Neutrophil (primary cell): ENCODE data around the gene ZNF148.

Experiments
- H3K27ac ChIP-seq: fragments of 200-600 bp; sonication (generic); 2 replicates; pipeline ENCODE4 v1.5.1; 2016; ENCODE audit warnings: mild to moderate bottlenecking, moderate library complexity
- H3K27me3 ChIP-seq: fragments of 200-600 bp; sonication (generic); 2 replicates; pipeline ENCODE4 v1.6.0; 2016; ENCODE audit warnings: mild to moderate bottlenecking
- H3K36me3 ChIP-seq: fragments of 200-600 bp; sonication (generic); 2 replicates; pipeline ENCODE4 v1.5.1; 2017
- H3K4me1 ChIP-seq, 2 experiments: fragments of 200-600 bp in 1 of 2; sonication (generic) in 1 of 2; 1 replicate in 1 of 2; 2 replicates in 1 of 2; pipeline versions ENCODE4 v1.5.1 to v1.6.1; 2013 to 2016; ENCODE audit warnings: low read depth in 1 of 2, low read length in 1 of 2, mild to moderate bottlenecking in 1 of 2, moderate library complexity in 1 of 2; ENCODE audit not compliant: control insufficient read depth in 1 of 2, insufficient read depth in 1 of 2
- H3K4me3 ChIP-seq, 2 experiments: fragments of 200-600 bp in 1 of 2; sonication (generic) in 1 of 2; 1 replicate in 1 of 2; 2 replicates in 1 of 2; pipeline ENCODE4 v1.5.1; 2013 to 2016; ENCODE audit warnings: low read depth in 1 of 2, low read length in 1 of 2, mild to moderate bottlenecking in 1 of 2, moderate library complexity in 1 of 2
- H3K9me3 ChIP-seq: fragments of 200-600 bp; sonication (generic); 2 replicates; pipeline ENCODE4 v1.5.1; 2016
- TF ChIP-seq, protein P1 (sequence below): fragments of 200-600 bp; sonication (generic); IDR thresholded peaks from 2 replicates; pipeline ENCODE4 v1.5.1; 2016; ENCODE audit warnings: antibody characterized with exemption

ZNF148 gene

DNA sequence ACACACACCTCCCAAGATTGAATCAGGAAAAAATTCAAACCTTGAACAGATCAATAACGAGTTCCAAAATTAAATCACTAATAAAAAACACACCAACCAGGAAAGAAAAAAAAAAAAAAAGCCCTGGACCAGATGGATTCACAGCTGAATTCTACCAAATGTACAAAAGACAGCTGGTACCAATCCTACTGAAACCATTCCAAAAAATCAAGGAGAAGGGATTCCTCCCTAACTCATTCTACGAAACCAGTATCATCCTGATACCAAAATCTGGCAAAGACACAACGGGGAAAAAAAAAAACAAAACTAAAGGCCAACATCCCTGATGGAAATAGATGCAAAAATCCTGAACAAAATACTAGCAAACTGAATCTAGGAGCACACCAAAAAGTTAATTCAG, 108.2 kb downstream of the ZNF148 start:
- H3K36me3 ChIP-seq: peaks cover 16% of the 10 kb centered on the region
- H3K27me3 ChIP-seq: no peaks in the 10 kb centered on the region
- no peak overlapping the region for H3K27ac ChIP-seq
- H3K9me3 ChIP-seq: no peaks in the 10 kb centered on the region
- TF ChIP-seq, protein P1, sequence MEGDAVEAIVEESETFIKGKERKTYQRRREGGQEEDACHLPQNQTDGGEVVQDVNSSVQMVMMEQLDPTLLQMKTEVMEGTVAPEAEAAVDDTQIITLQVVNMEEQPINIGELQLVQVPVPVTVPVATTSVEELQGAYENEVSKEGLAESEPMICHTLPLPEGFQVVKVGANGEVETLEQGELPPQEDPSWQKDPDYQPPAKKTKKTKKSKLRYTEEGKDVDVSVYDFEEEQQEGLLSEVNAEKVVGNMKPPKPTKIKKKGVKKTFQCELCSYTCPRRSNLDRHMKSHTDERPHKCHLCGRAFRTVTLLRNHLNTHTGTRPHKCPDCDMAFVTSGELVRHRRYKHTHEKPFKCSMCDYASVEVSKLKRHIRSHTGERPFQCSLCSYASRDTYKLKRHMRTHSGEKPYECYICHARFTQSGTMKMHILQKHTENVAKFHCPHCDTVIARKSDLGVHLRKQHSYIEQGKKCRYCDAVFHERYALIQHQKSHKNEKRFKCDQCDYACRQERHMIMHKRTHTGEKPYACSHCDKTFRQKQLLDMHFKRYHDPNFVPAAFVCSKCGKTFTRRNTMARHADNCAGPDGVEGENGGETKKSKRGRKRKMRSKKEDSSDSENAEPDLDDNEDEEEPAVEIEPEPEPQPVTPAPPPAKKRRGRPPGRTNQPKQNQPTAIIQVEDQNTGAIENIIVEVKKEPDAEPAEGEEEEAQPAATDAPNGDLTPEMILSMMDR: no peak
- no peak overlapping the region for H3K4me3 ChIP-seq
- H3K4me1 ChIP-seq: no peaks in the 10 kb centered on the region

DNA sequence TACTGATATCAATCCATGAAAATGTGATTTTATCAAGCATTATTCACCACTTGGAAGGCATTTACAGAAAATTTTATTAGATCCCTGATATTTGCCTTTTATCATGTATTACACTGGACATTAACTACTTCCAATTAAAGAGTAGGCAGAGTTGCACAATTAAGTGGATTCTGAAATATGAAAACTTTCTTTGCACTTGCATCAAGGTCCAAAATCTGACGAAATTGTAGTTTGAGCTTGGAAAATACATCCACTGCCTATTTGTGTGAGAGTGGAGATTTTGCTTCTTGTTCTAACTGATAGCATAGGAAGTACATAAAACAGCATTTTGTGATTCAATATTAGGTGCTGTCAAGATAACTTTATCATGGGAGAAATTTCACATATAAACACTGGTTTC, 113.0 kb downstream of the ZNF148 start:
- TF ChIP-seq, protein P1: no peak

DNA sequence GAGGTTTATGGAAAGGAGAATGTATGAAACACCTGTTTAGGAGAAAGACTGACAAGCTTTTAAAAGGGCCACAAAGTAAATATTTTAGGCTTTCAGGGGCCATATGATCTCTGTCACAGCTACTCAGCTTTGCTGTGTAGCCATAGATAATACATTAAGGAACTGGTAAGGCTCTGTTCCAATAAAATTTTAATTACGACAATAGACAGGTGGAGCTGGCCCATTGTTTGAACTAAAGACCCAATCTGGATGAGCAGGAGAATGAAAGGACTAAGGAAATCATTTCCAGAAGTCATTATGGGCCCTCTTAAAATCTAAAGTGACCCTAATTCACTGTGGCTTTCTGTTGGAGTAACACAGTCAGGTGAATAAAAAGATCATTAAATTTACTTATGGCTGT, 114.1 kb downstream of the ZNF148 start:
- no peak overlapping the region for H3K27ac ChIP-seq
- H3K9me3 ChIP-seq: no peaks in the 10 kb centered on the region
- H3K4me3 ChIP-seq: no peak overlapping the region
- TF ChIP-seq, protein P1: no peak
- H3K36me3 ChIP-seq: peaks cover 15% of the 10 kb centered on the region
- no peaks in the 10 kb centered on the region for H3K27me3 ChIP-seq
- H3K4me1 ChIP-seq: peaks cover 4 to 9% of the 10 kb centered on the region in 2 experiments

More for the DNA sequence above, 113.0 kb downstream of the ZNF148 start:
- H3K27me3 ChIP-seq: no peaks in the 10 kb centered on the region
- H3K36me3 ChIP-seq: peaks cover 15% of the 10 kb centered on the region
- no peak overlapping the region for H3K27ac ChIP-seq
- no peak overlapping the region for H3K4me3 ChIP-seq
- no peaks in the 10 kb centered on the region for H3K9me3 ChIP-seq
- H3K4me1 ChIP-seq: peaks cover 4 to 7% of the 10 kb centered on the region in 2 experiments

DNA sequence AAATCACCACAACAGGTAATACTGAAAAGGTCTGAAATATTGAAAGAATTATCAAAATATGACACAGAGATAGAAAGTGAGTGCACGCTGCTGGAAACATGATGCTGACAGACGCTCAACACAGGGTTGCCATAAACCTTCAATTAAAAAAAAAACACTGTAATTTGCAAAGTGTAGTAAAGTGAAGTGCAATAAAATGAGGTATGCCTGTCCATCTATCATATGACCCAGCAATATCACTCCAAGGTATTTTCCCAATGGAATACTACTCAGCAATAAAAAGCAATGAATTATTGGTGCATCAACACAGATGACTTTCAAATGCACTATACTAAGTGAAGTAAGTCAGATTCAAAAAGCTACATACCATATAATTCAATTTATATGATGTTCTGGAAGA, 115.0 kb downstream of the ZNF148 start:
- H3K27ac ChIP-seq: no peak overlapping the region

DNA sequence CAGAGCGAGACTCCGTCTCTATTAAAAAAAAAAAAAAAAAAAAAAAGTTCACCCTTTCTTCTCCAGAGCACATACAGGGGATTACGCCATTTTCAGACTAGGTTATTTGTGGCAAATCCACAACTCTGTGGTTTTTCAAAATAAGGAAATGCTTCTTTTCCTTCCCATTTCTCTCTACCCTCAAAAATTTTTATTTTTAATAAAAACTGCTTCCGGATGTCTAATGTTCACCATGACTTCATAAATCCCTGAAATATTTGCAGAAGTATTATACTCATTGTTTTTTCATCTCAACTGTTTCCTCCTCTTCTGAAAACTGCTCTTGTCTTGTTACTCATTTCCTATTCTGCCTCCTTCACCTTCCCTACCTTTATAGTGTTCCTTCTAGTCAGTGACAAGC, 117.6 kb downstream of the ZNF148 start:
- Histone ChIP-seq H3K27ac (peak overlapping the region; percentile 12), H3K4me1 (peaks cover 4 to 9% of the 10 kb centered on the region in 2 experiments), H3K4me3 (no peak overlapping the region), H3K27me3 (no peaks in the 10 kb centered on the region), H3K36me3 (peaks cover 9% of the 10 kb centered on the region), H3K9me3 (no peaks in the 10 kb centered on the region)
- TF ChIP-seq, protein P1: no peak

More for the DNA sequence above, 115.0 kb downstream of the ZNF148 start:
- Histone ChIP-seq H3K36me3 (peaks cover 15% of the 10 kb centered on the region), H3K9me3 (no peaks in the 10 kb centered on the region), H3K27me3 (no peaks in the 10 kb centered on the region), H3K4me1 (peaks cover 4 to 9% of the 10 kb centered on the region in 2 experiments), H3K4me3 (no peak overlapping the region)
- TF ChIP-seq, protein P1: no peak

DNA sequence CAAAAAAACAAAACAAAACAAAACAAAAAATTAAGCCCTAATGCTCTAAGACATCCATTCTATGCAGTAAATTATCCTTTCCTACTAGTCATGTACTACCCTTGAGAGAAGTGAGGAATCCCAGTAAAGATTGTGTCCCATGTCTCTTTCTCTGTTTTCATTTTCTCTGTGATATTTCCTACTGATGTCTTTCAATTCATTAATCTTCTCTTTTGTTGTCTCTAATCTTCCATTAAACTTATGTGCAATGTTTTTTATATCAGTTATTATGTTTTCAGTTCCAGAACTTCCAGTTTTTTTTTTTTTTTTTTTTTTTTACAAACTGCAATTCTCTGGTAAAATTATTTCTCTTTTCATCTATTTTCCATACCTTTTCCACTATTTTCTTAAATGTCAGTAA, 118.5 kb downstream of the ZNF148 start:
- no peak overlapping the region for H3K4me3 ChIP-seq
- peaks cover 4 to 9% of the 10 kb centered on the region in 2 experiments for H3K4me1 ChIP-seq
- H3K27me3 ChIP-seq: no peaks in the 10 kb centered on the region
- peaks cover 9% of the 10 kb centered on the region for H3K36me3 ChIP-seq
- no peak overlapping the region for H3K27ac ChIP-seq
- TF ChIP-seq, protein P1: no peak
- H3K9me3 ChIP-seq: no peaks in the 10 kb centered on the region
